SK-N-SH (cell line): Measurements from ENCODE around the gene CDC45. TPM values are rescaled to one million over a fixed set of nuclear protein-coding genes. Genes with fewer than 3 reads are reported as not detected.
A peak's percentile ranks its signal among the peaks of the same experiment; 100 is the strongest.

Experiments used
- CTCF ChIA-PET: fragments of 300-600, 350-600 bp; formaldehyde crosslinking; extraction: SDS; loops from one replicate; lab custom pipeline; 2021; lab: Yijun Ruan, JAX
- POLR2A ChIA-PET: fragments of 350-600 bp; sonication (Branson Sonifier 250); formaldehyde crosslinking; extraction: SDS; loops from one replicate; lab custom pipeline; 2020; ENCODE audit warnings: antibody characterized with exemption, inconsistent platforms; lab: Yijun Ruan, JAX
- DNase-seq: peaks from one replicate; pipeline ENCODE4 v3.0.0; 2012
- H2AFZ ChIP-seq: fragments of 200-600 bp; sonication (generic); 2 replicates; pipeline ENCODE4 v1.8.1; 2016; ENCODE audit warnings: antibody characterized with exemption, mild to moderate bottlenecking, low read depth
- H3F3A ChIP-seq: fragments of 200-600 bp; sonication (generic); replicated peaks from 2 replicates; pipeline ENCODE3; 2016; ENCODE audit warnings: antibody characterized with exemption, mild to moderate bottlenecking; ENCODE audit not compliant: insufficient read depth
- H3K27ac ChIP-seq, 2 experiments: fragments of 200-500 bp in 1 of 2; fragments of 200-600 bp in 1 of 2; sonication (Bioruptor generic) in 1 of 2; sonication (generic), shearing (Covaris generic) in 1 of 2; 2 replicates each; pipeline versions ENCODE4 v1.5.1 to v1.6.1; 2014 to 2016; ENCODE audit warnings: low read depth in 2 of 2, inconsistent platforms in 1 of 2, low read length in 1 of 2, mild to moderate bottlenecking in 1 of 2, mixed read lengths in 1 of 2
- H3K27me3 ChIP-seq: fragments of 200-600 bp; sonication (generic), shearing (Covaris generic); 2 replicates; pipeline ENCODE4 v1.6.1; 2016; ENCODE audit warnings: mixed run types; ENCODE audit not compliant: insufficient read depth
- H3K36me3 ChIP-seq, 2 experiments: fragments of 200-500 bp in 1 of 2; fragments of 200-600 bp in 1 of 2; sonication (Bioruptor generic) in 1 of 2; sonication (generic) in 1 of 2; replicated peaks in 1 of 2; 2 replicates each; pipeline versions ENCODE3 to v1.5.1; 2014 to 2016; ENCODE audit warnings: low read length in 1 of 2, mild to moderate bottlenecking in 1 of 2; ENCODE audit not compliant: insufficient read depth in 2 of 2, control insufficient read depth in 1 of 2
- H3K4me1 ChIP-seq, 2 experiments: fragments of 200-500 bp in 1 of 2; fragments of 200-600 bp in 1 of 2; sonication (Bioruptor generic) in 1 of 2; sonication (generic), shearing (Covaris generic) in 1 of 2; 2 replicates each; pipeline versions ENCODE4 v1.5.1 to v1.6.1; 2014 to 2016; ENCODE audit warnings: low read depth in 1 of 2, low read length in 1 of 2, mixed run types in 1 of 2; ENCODE audit not compliant: insufficient read depth in 2 of 2, control insufficient read depth in 1 of 2
- H3K4me2 ChIP-seq: fragments of 200-600 bp; sonication (generic), shearing (Covaris generic); 2 replicates; pipeline ENCODE4 v1.6.1; 2017; ENCODE audit warnings: mixed run types
- H3K4me3 ChIP-seq, 2 experiments: fragments of 200-500 bp in 1 of 2; fragments of 200-600 bp in 1 of 2; sonication (Bioruptor generic) in 1 of 2; sonication (generic), shearing (Covaris generic) in 1 of 2; 2 replicates each; pipeline versions ENCODE4 v1.5.1 to v1.8.1; 2014 to 2016; ENCODE audit warnings: low read depth in 2 of 2, inconsistent platforms in 1 of 2, low read length in 1 of 2, mild to moderate bottlenecking in 1 of 2, mixed read lengths in 1 of 2, moderate library complexity in 1 of 2
- H3K79me2 ChIP-seq: fragments of 200-600 bp; sonication (generic); 2 replicates; pipeline ENCODE4 v1.8.1; 2017; ENCODE audit warnings: mild to moderate bottlenecking; ENCODE audit not compliant: insufficient read depth
- H3K9ac ChIP-seq: fragments of 200-600 bp; sonication (generic); 2 replicates; pipeline ENCODE4 v1.6.1; 2017; ENCODE audit warnings: mixed run types
- H3K9me2 ChIP-seq: fragments of 200-600 bp; sonication (generic); 2 replicates; pipeline ENCODE4 v1.6.1; 2017; ENCODE audit warnings: mixed run types
- H3K9me3 ChIP-seq: fragments of 200-600 bp; sonication (generic); 2 replicates; pipeline ENCODE4 v1.6.1; 2017; ENCODE audit warnings: mixed run types, mild to moderate bottlenecking, moderate library complexity
- H4K20me1 ChIP-seq: fragments of 200-600 bp; sonication (generic); 2 replicates; pipeline ENCODE4 v1.6.1; 2017; ENCODE audit warnings: mild to moderate bottlenecking, mixed run types; ENCODE audit not compliant: insufficient read depth
- CHD2 ChIP-seq: fragments of 150-350 bp; IDR thresholded peaks from 2 replicates; pipeline ENCODE4 v1.6.1; 2018; ENCODE audit warnings: low read length; ENCODE audit not compliant: partially characterized antibody
- ELF1 ChIP-seq: IDR thresholded peaks from 2 replicates; pipeline ENCODE4 v1.4.0; 2012
- FOXM1 ChIP-seq: IDR thresholded peaks from 2 replicates; pipeline ENCODE4 v1.4.0; 2012; ENCODE audit warnings: low read depth, mild to moderate bottlenecking
- GABPA ChIP-seq: IDR thresholded peaks from 2 replicates; pipeline ENCODE4 v1.4.0; 2012; ENCODE audit warnings: low read depth, mild to moderate bottlenecking
- JUND ChIP-seq: IDR thresholded peaks from 2 replicates; pipeline ENCODE4 v1.4.0; 2012
- MXI1 ChIP-seq: IDR thresholded peaks from 2 replicates; pipeline ENCODE4 v1.6.1; 2012; ENCODE audit warnings: mild to moderate bottlenecking, low read depth, low read length, improper control_type of control experiment
- NFIC ChIP-seq: IDR thresholded peaks from 2 replicates; pipeline ENCODE4 v1.4.0; 2012; ENCODE audit warnings: borderline replicate concordance
- POLR2AphosphoS5 ChIP-seq: IDR thresholded peaks from 2 replicates; pipeline ENCODE4 v1.6.1; 2012; ENCODE audit warnings: low read depth, low read length
- RCOR1 ChIP-seq: fragments of 150-350 bp; IDR thresholded peaks from 2 replicates; pipeline ENCODE4 v1.6.1; 2017; ENCODE audit warnings: antibody characterized with exemption, low read length
- RFX5 ChIP-seq: IDR thresholded peaks from 2 replicates; pipeline ENCODE4 v1.6.1; 2012; ENCODE audit warnings: mild to moderate bottlenecking, improper control_type of control experiment, low read length
- SIN3A ChIP-seq: IDR thresholded peaks from 2 replicates; pipeline ENCODE4 v1.6.1; 2012; ENCODE audit warnings: low read depth, mild to moderate bottlenecking, low read length, moderate library complexity, borderline replicate concordance
- SMC3 ChIP-seq: IDR thresholded peaks from 2 replicates; pipeline ENCODE4 v1.6.1; 2012; ENCODE audit warnings: low read depth, low read length, improper control_type of control experiment
- USF1 ChIP-seq: IDR thresholded peaks from 2 replicates; pipeline ENCODE4 v1.4.0; 2012; ENCODE audit warnings: low read depth, borderline replicate concordance
- YY1 ChIP-seq: IDR thresholded peaks from 2 replicates; pipeline ENCODE4 v1.4.0; 2012; ENCODE audit warnings: low read depth, mild to moderate bottlenecking
- WGBS: methylation state at CpG from one replicate; pipeline ENCODE4 v1.1.6; 2017; ENCODE audit warnings: low lambda C conversion rate; 5-methylcytosine and 5-hydroxymethylcytosine counted together
- polyA plus RNA-seq, 3 experiments: library from polyadenylated mRNA; depleted of rRNA; stranded (reverse); fragments of >200 nt; gene quantifications; 2 replicates each; pipeline ENCODE4 v1.2.3, GENCODE V29; 2012
- TF ChIP-seq, protein P1 (sequence below): IDR thresholded peaks from 2 replicates; pipeline ENCODE4 v1.4.0; 2012; ENCODE audit warnings: low read depth
- TF ChIP-seq, protein P2 (sequence below): fragments of 150-350 bp; IDR thresholded peaks from 2 replicates; pipeline ENCODE4 v1.6.1; 2016; ENCODE audit warnings: mild to moderate bottlenecking, low read depth, low read length

The CDC45 gene
- 23.6 and 26.4 TPM in 2 replicates for polyA plus RNA-seq (2012; rRNA removed)
- polyA plus RNA-seq (2012; cell fraction: cytosol; rRNA removed) = 21.2 and 22.9 TPM in 2 replicates
- 37.9 and 38.2 TPM in 2 replicates for polyA plus RNA-seq (2012; cell fraction: nucleus; rRNA removed)

DNA sequence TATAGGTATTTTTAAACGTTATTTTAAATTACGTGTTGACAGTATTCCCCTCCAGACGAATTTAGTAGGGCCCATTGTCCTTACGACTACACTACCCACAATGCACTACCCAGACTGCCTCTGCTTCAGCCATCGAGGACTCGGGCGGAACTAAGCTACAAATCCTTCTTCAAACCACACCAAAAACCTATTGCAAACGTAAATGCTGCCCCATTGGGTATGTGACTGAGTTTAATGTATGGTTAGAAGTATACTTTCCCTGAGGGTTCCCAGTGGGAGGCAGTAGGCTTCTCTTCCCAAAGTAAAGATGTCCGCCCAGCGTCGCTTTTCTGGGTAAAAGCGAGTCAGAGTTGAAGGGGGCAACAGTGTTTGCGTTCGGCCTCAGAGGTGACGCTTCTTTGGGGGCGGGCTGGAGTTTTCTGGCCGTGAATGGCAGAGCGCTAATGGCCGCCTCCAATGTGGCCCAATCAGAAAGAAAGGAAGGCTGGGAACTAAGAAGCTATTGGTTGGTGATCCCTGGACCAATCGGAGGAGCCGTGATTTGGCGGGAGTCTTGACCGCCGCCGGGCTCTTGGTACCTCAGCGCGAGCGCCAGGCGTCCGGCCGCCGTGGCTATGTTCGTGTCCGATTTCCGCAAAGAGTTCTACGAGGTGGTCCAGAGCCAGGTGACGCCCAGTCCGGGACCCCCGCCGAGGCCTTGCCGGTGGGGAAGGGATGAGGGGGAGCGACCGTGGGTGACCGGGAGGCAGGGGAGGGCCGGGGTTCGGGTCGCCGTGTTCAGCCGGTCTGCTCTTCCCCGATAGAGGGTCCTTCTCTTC lies at the start of gene CDC45:
CDC45 (plus strand) TSS at position 566 of the 818 bp plus-strand sequence; CDS start at position 615, 49 bp downstream.
- Histone ChIP-seq H3K9ac (peak within 1 kb of the TSS; percentile 91), H2AFZ (peak within 1 kb of the TSS; percentile 89), H3K27me3 (no peaks in the 10 kb centered on the region), H3K9me3 (no peaks in the 10 kb centered on the region), H3K36me3 (peaks cover 11 to 17% of the 10 kb centered on the region in 2 experiments), H3K9me2 (no peaks in the 10 kb centered on the region), H3K4me2 (peak within 1 kb of the TSS; percentile 80), H3K27ac (peak within 1 kb of the TSS; percentile 95 to 99), H3F3A (peaks cover 4% of the 10 kb centered on the region), H3K4me3 (peak within 1 kb of the TSS; percentile 94 to 95), H4K20me1 (peaks cover 34% of the 10 kb centered on the region), H3K4me1 (peaks cover 5 to 16% of the 10 kb centered on the region in 2 experiments; a peak in 3 of 4 replicates), H3K79me2 (peaks cover 69% of the 10 kb centered on the region)
- DNase-seq = peak; percentile 95
- TF ChIP-seq FOXM1 (no peak), SIN3A (peak; percentile 94), NFIC (no peak), ELF1 (peak; percentile 100), CHD2 (peak; percentile 41), GABPA (peak; percentile 57), MXI1 (peak; percentile 97), USF1 (no peak), RCOR1 (no peak), POLR2AphosphoS5 (no peak), YY1 (peak; percentile 100), RFX5 (peak; percentile 63), SMC3 (no peak), JUND (peak; percentile 42; the same call in 1 of the 2 replicates)
- TF ChIP-seq, protein P1, sequence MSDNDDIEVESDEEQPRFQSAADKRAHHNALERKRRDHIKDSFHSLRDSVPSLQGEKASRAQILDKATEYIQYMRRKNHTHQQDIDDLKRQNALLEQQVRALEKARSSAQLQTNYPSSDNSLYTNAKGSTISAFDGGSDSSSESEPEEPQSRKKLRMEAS = peak; percentile 69
- TF ChIP-seq, protein P2, sequence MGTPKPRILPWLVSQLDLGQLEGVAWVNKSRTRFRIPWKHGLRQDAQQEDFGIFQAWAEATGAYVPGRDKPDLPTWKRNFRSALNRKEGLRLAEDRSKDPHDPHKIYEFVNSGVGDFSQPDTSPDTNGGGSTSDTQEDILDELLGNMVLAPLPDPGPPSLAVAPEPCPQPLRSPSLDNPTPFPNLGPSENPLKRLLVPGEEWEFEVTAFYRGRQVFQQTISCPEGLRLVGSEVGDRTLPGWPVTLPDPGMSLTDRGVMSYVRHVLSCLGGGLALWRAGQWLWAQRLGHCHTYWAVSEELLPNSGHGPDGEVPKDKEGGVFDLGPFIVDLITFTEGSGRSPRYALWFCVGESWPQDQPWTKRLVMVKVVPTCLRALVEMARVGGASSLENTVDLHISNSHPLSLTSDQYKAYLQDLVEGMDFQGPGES = peak; percentile 42; the same call in 1 of the 2 replicates
- POLR2A ChIA-PET = interaction anchor here (0.5 to 1.5 kb wide), 5 partner anchors 9 to 194 kb away, joined by 3 to 7 read pairs (median 4); partner anchors contain the start of gene HIRA
- 1% methylated on average over 22 of the region's 50 CpGs for WGBS
- CTCF ChIA-PET = interaction anchor here (0.9 to 3.0 kb wide), 5 partner anchors 8 to 335 kb away, joined by 3 to 17 read pairs (median 3); partner anchors contain the start of gene ESS2
